DMS153 (cell line): ENCODE data around the gene PTCH2.
"Not testable (repeated sequence)": the region's sequence is repeated elsewhere in the genome, so short reads cannot be mapped to it uniquely, and the experiment has no call there.

Experiments used
- DNase-seq: peaks from one replicate; lab custom pipeline; 2025; lab: John Stamatoyannopoulos, UW

The PTCH2 gene

GRCh38 chr1:44801491-44802305 is 41.4 kb downstream of the PTCH2 start:
- no peak for DNase-seq

DNA sequence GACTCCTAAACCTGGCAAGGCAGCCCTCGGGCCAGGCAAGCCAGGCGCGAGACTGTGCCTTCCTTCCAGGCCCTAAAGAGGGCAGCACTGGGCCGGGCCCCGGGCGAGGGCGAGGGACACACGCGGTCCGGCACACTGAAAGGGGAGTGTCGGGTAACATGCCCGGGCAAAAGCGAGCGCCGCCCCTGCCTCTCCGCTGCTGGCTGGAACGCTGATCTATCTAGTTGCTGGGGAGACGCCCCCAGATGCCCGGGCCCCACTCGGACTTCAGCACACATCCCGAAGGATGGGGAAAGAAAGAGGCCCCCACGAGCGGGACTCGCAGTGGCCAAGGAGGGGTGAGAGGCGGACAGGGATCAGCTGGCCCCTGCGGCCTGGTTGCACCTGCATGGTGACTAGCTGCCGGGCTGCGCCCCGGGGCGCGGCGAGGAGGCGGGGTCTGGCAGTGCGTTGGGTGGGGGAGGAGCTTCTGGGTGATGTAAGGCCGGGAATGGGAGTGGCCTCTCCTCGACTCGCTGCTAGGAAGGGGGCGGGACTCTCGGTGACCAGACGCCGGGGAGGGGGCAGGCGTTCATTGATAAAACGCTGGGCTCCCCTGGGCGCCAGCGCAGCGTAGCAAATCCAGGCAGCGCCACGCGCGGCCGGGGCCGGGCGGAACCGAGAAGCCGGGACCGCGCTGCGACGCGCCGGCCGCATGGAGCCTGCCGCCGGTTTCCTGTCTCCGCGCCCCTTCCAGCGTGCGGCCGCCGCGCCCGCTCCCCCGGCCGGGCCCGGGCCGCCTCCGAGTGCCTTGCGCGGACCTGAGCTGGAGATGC is 43.1 kb downstream of the PTCH2 start, which contains the start of gene PLK3:
PLK3 (plus strand) TSS at position 608 of the 815 bp plus-strand sequence; CDS start at position 695, 87 bp downstream.
- DNase-seq = peak; percentile 96

DNA sequence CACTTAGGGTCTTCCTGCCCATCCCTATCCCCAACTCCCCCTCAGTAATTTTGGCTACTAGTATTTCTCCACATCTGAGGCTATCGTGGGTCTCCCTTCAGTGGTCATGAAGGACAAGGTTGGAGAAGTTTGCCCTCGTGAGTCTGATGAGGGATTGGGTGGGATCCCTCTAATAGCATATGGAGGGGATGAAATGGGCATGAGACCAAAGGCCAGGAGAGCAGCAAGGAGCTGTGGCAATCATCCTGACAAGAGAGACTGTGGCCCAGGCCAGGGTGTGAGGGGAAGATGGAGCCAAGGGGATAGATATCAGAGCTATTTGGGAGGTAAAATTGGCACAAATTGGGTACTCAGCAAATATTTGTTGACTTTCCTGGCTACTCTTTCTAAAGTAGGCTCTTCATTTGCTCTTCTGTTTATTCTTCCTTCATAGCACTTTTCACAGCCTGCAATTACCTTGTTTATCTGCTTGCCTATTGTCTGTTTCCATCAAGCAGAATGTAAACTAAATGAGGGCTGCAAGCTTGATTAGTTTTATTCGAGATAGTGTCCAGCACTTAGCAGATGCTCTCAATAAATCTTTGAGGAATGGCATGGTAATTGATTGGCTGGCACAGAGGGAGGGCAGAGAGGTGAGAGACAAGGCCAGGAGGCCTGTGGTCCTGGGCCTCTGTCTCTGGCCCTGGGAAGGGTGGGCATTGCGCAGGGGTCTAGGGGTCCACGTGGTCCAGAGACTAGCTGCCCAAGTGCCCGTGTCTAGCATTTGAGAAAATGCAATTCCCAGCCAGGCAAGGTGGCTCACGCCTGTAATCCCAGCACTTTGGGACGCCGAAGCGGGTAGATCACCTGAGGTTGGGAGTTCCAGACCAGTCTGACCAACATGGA is 44.3 kb downstream of the PTCH2 start:
- peak; percentile 78 for DNase-seq

- not testable (repeated sequence) for DNase-seq
Measured at GRCh38 chr1:44797886-44798285, 45.2 kb downstream of the PTCH2 start.

- no peak for DNase-seq
Measured at GRCh38 chr1:44792736-44793502, 50.1 kb downstream of the PTCH2 start.

GRCh38 chr1:44790968-44791801 is 51.9 kb downstream of the PTCH2 start:
- DNase-seq = no peak

- no peak for DNase-seq
Measured at GRCh38 chr1:44788120-44788860, 54.8 kb downstream of the PTCH2 start, which contains the start of gene BEST4. Gene BEST4, minus strand, starts transcription at chr1:44788170. Its CDS starts 465 bp downstream, at chr1:44787705.

- no peak for DNase-seq
Measured at GRCh38 chr1:44787506-44787905, 55.5 kb downstream of the PTCH2 start.

GRCh38 chr1:44786841-44787426 is 56.1 kb downstream of the PTCH2 start:
- DNase-seq = no peak

GRCh38 chr1:44786138-44786840 is 56.8 kb downstream of the PTCH2 start:
- DNase-seq = peak; percentile 84

- DNase-seq = no peak
Measured at GRCh38 chr1:44785501-44786137, 57.4 kb downstream of the PTCH2 start.

DNA sequence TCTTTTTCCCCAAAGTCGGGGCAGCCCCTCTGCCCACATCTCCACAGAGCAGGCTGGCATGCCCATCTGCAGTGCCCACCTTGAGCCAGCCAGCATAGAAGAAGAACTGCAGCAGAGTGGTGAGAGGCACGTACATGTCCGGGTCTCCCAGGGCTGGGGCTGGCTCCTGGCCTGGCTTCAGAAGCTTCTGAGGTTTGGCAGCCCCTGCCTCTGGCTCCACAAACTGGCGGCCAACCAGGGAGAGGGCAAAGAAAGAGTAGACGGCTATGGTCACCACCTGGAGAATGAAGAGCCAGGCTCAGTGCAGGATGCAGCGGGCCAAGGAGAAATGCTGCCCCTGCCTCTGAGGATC is 58.0 kb downstream of the PTCH2 start:
- DNase-seq = no peak

DNA sequence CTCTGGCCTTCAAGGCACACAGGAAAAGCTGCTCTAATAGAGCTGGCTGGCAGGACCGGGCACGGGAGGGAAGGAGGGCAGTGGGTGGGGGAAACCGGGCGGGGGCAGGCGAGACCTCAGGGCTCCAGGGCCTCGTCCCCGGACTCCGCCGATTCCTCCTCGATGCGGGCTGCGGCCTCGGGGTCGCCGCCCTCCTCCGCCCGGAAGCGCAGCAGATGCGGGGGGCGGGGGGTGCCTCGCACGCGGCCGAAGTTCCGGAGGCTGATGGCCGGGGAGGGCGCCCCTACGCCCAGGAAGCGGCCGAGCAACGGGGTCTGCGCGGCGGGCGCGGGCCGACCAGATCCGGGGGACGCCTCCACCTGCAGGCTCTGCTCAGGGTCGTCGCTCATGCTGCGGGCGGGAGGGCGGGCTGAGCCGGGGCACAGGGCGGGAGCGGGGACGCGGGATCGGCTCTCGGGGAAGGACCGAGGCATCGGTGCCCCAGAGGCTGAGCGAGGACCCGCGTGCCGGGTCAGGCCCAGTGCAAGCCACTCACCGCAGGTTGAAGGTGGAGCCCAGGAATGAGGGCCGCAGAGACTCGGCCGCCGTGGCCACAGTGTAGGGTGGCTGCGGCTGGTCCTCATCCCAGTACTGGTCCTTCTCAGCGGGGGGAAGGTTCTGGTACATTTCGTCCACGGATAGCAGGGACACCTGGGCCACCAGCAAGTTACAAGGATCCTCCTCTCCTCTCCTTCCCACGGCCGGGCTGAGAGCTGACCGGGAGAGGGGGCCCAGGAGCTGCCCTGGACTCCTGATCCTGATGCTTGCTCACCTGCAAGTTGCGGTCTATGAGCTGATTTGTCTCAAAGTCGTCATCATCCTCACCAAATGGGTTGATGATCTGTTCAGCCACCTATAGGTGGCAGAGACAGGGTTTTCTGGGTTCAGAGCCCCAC is 58.7 kb downstream of the PTCH2 start:
- DNase-seq = no peak

DNA sequence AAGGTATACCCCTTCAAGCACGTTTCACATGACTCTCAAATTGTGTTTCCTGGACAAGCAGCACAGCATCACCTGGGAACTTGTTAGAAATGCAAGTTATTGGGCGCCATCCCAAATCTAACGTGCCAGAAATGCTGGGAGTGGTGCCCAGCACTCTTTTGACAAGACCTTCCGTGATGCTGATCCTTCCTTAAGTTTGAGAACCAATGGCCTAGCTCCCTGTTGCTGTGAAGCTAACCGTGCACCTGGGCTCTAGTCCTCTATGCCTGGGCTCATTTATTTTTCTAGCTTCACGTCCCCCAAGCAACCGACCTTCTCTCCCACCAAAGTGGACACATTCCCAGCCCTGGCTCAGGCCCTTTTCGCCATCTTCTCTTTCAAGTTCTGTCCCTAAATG is 59.4 kb downstream of the PTCH2 start:
- no peak for DNase-seq

- no peak for DNase-seq
Measured at GRCh38 chr1:44780583-44781121, 62.4 kb downstream of the PTCH2 start.

DNA sequence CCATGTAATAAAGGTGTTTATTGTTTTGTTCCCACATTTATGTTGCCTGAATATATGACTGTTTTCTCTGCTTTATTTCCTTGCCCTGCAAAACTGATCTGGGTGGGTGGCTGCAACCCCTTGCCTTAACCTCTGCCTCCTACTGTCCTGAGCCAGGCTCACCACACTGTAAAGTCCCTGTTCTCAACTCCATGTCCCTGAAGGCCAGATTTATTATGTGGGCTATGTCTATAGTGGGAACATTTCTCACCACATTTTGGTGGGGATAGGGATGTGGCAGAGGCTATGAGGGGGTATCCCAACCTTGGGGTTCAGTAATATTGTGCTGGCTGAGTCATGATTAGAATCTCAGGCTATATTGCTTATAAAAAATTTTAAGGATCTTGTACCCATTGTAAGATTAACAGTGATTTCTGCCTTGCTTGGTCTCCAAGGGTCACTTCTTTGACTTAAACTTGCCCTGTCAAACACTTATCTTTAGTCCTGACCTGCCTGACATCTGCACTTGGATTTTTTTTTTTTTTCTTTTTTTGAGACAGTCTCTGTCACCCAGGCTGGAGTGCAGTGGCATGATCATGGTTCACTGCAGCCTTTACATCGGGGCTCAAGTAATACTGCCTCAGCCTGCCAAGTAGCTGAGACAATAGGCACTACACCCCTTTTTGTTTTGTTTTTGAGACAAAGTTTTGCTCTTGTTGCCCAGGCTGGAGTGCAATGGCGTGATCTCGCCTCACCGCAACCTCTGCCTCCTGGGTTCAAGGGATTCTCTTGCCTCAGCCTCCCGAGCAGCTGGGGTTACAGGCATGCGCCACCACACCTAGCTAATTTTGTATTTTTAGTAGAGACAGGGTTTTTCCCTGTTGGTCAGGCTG is 64.1 kb downstream of the PTCH2 start:
- DNase-seq = no peak
